ENCODE measurements around the gene ATP13A4. TPM values are rescaled to one million over a fixed set of nuclear protein-coding genes. Genes with fewer than 3 reads are reported as not detected.

The ATP13A4 gene, protein sequence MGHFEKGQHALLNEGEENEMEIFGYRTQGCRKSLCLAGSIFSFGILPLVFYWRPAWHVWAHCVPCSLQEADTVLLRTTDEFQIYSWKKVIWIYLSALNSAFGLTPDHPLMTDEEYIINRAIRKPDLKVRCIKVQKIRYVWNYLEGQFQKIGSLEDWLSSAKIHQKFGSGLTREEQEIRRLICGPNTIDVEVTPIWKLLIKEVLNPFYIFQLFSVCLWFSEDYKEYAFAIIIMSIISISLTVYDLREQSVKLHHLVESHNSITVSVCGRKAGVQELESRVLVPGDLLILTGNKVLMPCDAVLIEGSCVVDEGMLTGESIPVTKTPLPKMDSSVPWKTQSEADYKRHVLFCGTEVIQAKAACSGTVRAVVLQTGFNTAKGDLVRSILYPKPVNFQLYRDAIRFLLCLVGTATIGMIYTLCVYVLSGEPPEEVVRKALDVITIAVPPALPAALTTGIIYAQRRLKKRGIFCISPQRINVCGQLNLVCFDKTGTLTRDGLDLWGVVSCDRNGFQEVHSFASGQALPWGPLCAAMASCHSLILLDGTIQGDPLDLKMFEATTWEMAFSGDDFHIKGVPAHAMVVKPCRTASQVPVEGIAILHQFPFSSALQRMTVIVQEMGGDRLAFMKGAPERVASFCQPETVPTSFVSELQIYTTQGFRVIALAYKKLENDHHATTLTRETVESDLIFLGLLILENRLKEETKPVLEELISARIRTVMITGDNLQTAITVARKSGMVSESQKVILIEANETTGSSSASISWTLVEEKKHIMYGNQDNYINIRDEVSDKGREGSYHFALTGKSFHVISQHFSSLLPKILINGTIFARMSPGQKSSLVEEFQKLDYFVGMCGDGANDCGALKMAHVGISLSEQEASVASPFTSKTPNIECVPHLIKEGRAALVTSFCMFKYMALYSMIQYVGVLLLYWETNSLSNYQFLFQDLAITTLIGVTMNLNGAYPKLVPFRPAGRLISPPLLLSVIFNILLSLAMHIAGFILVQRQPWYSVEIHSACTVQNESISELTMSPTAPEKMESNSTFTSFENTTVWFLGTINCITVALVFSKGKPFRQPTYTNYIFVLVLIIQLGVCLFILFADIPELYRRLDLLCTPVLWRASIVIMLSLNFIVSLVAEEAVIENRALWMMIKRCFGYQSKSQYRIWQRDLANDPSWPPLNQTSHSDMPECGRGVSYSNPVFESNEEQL
- 0.48 TPM for polyA plus RNA-seq (ENCODE audit: insufficient read length)

DNA sequence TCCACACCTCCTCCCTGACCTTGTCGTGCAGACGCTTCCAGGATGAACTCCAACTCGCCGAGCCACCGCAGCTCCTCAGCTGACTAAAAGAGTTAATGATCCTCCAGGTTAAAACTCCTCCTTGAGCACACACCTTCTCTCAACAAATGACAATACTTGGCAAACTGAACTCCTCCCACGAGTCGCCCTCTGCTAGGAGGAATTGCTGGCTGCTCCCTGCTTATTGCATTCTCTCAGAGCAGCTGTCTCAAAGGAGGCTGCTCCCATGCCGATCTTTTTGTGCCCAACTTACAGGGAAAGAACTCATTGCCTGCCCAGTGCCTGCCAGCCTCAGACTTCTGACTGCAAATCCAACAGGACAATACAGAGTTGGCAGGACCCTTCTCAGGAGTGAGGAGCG, at the start of gene ATP13A4:
TSS of gene ATP13A4 (minus strand) at position 85 of the 400 bp plus-strand sequence. CDS start 96 bp downstream, outside the sequence.
- DNase-seq (ENCODE audit: low read depth): no peak

DNA sequence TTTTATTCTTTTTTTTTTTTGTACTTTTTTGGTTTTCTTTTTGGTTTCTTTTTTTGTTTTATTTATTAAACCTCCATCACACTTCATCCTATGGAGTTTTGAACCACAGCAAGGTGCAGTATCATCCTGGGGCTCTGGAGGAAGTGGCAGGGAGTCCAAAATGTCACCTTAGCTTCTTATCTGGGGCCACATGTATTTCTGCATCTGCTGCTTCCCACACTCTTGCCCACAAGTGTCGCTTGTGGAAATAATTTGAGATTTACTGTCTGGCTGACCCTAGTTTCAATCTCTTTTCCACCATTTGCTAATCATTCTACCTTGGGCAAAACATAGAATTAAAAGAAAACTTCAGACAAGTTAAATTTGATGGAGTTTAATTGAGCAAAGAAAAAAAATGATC, 44.7 kb upstream of the ATP13A4 start:
- DNase-seq (ENCODE audit: low read depth): no peak

- no peak for DNase-seq (ENCODE audit: low read depth)
Observed at GRCh38 chr3:193598202-193598601, 43.5 kb upstream of the ATP13A4 start.

- DNase-seq (ENCODE audit: low read depth): no peak
Observed at GRCh38 chr3:193595939-193596487, 41.3 kb upstream of the ATP13A4 start.

DNA sequence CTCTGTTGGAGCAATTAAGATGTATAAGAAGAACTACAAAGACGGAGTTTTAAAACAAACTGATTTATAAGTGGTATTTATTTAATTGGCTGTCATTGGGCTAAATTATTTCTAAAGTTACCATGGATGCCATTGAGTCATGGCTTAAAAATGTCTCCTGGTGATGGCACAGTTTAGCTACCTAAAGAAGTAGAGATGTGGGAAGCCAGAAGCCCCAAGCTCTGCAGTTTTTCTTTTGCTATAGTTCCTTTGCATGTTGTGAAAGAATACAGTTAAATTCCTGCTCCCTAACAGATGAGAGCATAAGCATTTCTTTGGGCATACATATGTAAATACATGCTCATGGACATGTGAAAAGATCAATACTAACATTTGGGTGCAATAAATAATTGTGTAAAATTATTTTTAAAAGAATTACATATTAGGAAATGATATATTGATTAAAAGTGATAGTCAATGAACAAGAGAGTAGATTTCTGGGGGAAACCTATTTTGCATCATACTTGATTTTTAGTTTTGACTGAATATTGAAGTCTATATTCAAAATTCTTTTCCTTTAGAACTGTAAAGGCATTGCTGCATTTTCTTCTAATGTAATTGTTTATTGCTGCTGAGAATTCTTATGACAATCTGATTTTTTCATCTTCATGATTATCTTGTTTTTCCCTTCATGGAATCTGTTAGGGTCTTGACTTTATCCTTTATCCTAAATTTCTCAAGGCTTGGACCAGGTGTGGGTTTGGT, 40.4 kb upstream of the ATP13A4 start:
- no peak for DNase-seq (ENCODE audit: low read depth)

- peak; percentile 9 for DNase-seq (ENCODE audit: low read depth)
Observed at GRCh38 chr3:193593668-193594030, 39.0 kb upstream of the ATP13A4 start.

GRCh38 chr3:193592841-193593667, 38.4 kb upstream of the ATP13A4 start, which contains the start of gene OPA1:
TSS of gene OPA1 (plus strand) at chr3:193593208. CDS start at chr3:193593378, 170 bp downstream.
- DNase-seq (ENCODE audit: low read depth): peak; percentile 97

DNA sequence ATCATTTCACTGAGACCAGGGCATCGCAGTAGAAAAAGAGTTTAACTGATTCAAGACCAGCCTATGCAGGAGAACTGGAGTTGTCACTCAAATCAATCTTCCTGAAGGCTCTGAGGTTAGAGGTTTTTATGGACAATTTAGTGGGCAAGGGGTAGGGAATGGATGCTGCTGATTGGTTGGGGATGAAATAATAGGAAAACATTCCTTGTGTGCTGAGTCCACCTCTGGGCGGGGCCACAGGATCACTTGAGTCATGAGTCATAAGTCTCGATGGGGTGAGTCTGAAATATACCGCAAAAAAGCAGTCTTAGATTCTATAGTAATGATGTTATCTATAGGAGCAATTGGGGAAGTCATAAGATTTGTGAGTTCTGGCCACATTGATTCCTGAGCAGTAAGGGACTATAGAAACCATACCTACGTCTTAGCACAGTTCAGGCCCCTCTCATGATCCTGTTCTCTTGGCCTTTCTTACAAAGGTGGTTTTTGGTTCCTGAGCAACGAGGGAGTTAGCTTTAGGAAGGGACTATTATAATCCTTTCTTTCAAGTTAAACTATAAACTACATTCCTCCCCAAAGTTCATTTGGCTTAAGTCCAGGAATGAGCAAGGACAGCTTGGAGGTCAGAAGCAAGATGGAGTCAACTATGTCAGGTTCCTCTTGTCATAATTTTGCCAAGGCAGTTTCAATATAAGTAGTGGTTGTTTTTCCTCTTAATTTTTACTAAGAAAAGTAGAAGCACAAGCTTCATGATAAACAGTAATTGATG, 35.6 kb upstream of the ATP13A4 start:
- no peak for DNase-seq (ENCODE audit: low read depth)

DNA sequence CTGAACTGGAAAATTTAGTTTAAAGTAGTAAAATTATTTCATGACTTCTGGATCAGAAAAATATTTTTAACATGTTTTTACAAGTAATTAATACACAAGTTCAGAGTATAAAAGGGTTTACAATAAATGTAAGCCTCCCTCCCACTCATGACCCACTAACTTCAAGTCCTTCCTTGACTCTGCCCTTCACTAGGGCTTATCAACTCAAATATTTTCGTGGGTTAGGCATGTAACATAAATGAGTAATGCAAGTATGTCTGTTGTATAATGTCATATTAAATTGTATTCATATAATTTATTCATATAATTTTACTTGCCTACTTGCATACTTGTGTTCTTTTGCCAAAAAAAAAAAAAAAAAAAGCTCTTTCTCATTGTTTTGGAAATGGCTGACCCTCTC, 34.9 kb upstream of the ATP13A4 start:
- DNase-seq (ENCODE audit: low read depth): no peak

DNA sequence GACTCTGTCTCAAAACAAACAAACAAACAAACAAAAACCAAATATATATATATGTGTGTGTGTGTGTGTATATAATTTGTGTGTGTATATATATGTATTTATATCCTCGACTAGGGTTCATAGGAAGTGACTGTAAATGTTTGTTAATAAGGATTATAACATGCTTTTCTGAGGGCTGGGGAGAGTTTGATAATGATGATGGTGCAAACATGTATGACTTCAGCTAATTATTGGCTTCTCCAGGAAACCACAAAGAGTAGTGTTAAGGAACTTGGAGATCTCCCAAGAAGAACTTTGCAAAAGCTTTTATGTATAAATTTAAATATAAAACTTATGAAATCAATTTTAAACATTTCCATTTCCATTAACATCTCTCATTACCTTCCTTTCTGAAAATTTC, 34.4 kb upstream of the ATP13A4 start:
- DNase-seq (ENCODE audit: low read depth): no peak

DNA sequence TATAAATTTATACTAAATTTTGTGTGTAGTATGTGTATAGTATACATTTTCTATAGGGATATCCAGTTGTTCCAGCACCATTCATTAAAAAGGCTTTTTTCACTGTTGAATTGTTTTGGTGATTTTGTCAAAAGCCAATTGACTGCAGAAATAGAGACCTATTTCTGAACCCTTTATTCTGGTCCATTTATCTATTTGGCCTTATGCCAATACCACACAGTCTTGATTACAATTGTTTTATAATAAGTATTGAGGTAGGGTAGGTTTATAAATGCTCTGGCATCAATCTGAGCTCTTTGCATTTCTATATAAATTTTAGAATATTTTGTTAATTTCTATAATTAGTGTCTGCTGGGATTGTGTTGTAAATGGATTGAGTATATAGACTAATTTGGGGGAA, 31.8 kb upstream of the ATP13A4 start:
- no peak for DNase-seq (ENCODE audit: low read depth)

DNA sequence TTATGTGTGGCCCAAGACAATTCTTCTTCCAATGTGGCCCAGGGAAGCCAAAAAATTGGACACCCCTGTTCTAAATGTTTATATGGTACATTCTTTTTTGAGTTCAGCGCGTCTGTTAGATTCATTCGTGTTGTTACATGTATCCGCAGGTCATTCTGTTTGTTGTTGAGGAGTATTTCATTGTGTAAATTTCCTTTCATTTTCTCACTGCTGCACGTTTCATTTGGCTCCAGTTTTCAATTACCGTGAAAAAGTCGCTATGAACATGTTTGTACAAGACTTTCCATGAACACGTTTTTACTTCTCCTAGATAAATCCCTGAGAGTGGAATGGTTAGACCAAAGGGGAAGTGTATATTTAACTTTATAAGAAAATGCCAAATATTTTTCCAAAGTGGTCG, 30.8 kb upstream of the ATP13A4 start:
- DNase-seq (ENCODE audit: low read depth): no peak

DNA sequence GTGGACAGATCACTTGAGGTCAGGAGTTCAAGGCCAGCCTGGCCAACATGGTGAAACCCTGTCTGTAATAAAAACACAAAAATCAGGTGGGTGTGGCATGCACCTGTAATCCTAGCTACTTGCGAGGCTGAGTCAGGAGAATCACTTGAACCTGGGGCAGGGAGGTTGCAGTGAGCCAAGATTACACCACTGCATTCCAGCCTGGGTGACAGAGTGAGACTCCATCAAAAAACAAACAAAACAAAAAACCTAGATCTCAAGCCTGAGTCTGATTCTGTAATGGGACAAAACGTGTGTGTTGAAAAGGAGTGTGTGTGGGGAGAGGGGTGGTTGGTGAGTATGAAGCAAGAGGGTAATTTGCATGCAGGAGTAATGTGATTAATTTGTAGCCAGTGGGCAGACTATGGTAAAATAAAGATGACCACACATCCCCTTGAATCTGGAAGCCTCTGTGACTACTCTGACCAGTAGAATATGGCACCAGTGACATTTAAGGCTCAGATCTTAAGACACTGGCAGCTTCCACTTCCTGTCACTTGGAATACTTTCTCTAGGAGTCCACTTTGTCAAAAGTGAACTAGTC, 19.9 kb upstream of the ATP13A4 start:
- no peak for DNase-seq (ENCODE audit: low read depth)

GRCh38 chr3:193573403-193574191, 18.9 kb upstream of the ATP13A4 start:
- no peak for DNase-seq (ENCODE audit: low read depth)

DNA sequence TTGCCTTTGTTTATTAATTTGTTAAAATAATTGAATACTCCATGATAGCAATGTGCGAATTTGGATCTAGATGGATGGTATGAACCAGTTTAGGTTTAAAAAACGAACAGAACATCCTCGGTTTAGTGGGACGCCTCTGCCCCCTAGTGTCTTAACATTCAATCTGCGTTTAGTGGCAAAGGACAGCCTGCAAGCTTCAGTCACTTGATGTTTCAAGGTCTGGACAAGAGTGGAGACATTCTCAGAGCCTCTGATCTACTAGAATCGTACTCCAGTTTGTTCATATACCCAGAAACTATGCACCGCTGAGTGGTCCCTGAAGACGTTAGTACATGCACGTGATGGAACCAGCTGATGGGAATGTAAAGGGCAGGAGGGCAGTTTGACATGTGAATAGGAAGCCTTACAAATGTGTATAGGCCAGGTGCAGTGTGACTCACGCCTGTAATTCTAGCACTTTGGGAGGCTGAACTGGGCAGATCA, 17.8 kb upstream of the ATP13A4 start:
- DNase-seq (ENCODE audit: low read depth): peak; percentile 44

- no peak for DNase-seq (ENCODE audit: low read depth)
Observed at GRCh38 chr3:193569119-193569518, 14.4 kb upstream of the ATP13A4 start.

DNA sequence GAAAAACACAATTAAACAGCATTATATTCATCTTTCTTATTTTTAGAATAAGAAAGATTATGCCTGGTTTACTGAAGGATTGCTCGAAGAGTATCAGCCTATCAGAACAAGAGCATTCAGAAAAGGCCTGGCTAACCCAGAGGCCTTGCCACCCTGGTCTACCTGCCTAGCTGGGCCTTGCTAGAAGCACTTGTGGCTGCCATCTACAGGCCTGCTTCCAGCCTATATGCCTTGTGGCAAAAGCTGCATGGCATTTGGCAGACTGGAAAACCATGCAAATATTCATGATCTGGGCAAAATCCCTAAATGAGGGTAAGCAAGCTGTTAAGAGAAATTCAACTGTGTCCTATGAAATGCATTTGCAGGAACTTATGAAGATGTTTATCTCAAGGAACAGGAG, 9.3 kb upstream of the ATP13A4 start:
- DNase-seq (ENCODE audit: low read depth): no peak

GRCh38 chr3:193563426-193563825, 8.7 kb upstream of the ATP13A4 start:
- no peak for DNase-seq (ENCODE audit: low read depth)
